H1 (cell line): ENCODE results near the gene RBP7. TPM values are rescaled to one million over a fixed set of nuclear protein-coding genes. Genes with fewer than 3 reads are reported as not detected.

Experiments
- CTCF ChIA-PET: fragments of 300-600 bp; sonication (Branson Sonifier 250); formaldehyde crosslinking; loops from one replicate; lab custom pipeline; 2021; ENCODE audit not compliant: partially characterized antibody; lab: Charles Lee
- POLR2A ChIA-PET: fragments of 300-600 bp; sonication (Branson Sonifier 250); formaldehyde crosslinking; loops from one replicate; lab custom pipeline; 2021; ENCODE audit warnings: inconsistent platforms; ENCODE audit not compliant: partially characterized antibody; lab: Charles Lee
- DNase-seq, 2 experiments: peaks; one replicate each; pipeline versions ENCODE4 v3.0.0 to v3.0.0-alpha.2; 2010 to 2022; ENCODE audit warnings: low spot score in 2 of 2, low read depth in 1 of 2, mixed read lengths in 1 of 2
- FAIRE-seq: peaks from 2 replicates; lab custom pipeline; 2011; peaks lifted over from hg19 to GRCh38; lab: Jason Lieb, UNC
- H2AFZ ChIP-seq: 2 replicates; pipeline ENCODE4 v1.8.1; 2012; ENCODE audit warnings: low read length, inconsistent platforms
- H2AK5ac ChIP-seq: 2 replicates; pipeline ENCODE4 v1.6.1; 2013; ENCODE audit warnings: low read depth, low read length
- H2BK120ac ChIP-seq: replicated peaks from 2 replicates; pipeline ENCODE3; 2013; ENCODE audit warnings: low read depth, low read length, inconsistent platforms
- H2BK12ac ChIP-seq: 2 replicates; pipeline ENCODE4 v1.6.1; 2013; ENCODE audit warnings: low read depth, low read length
- H2BK15ac ChIP-seq: 2 replicates; pipeline ENCODE4 v1.6.1; 2013; ENCODE audit warnings: low read length
- H2BK20ac ChIP-seq: 2 replicates; pipeline ENCODE4 v1.6.1; 2013; ENCODE audit warnings: low read length
- H2BK5ac ChIP-seq: 2 replicates; pipeline ENCODE4 v1.6.1; 2013; ENCODE audit warnings: low read depth, low read length
- H3K14ac ChIP-seq: 2 replicates; pipeline ENCODE4 v1.6.1; 2013; ENCODE audit warnings: inconsistent platforms; ENCODE audit not compliant: insufficient read length
- H3K18ac ChIP-seq: 2 replicates; pipeline ENCODE4 v1.6.1; 2013; ENCODE audit warnings: low read length; ENCODE audit errors: extremely low read depth
- H3K23ac ChIP-seq: 2 replicates; pipeline ENCODE4 v1.6.1; 2013; ENCODE audit warnings: inconsistent platforms; ENCODE audit not compliant: insufficient read length
- H3K23me2 ChIP-seq: 2 replicates; pipeline ENCODE4 v1.6.1; 2013; ENCODE audit warnings: low read depth, low read length
- H3K27ac ChIP-seq: 2 replicates; pipeline ENCODE4 v1.6.1; 2011; ENCODE audit warnings: low read depth, low read length, inconsistent platforms
- H3K27me3 ChIP-seq, 4 experiments: replicated peaks in 1 of 4; 1 replicate in 1 of 4; 2 replicates in 3 of 4; pipeline versions ENCODE4 v1.6.1 to v1.8.1; 2011 to 2013; ENCODE audit warnings: low read length in 3 of 4, mild to moderate bottlenecking in 3 of 4, inconsistent platforms in 2 of 4, mixed read lengths in 2 of 4, moderate library complexity in 1 of 4; ENCODE audit not compliant: control insufficient read depth in 3 of 4, insufficient read depth in 3 of 4; ENCODE audit errors: extremely low read depth in 1 of 4
- H3K36me3 ChIP-seq, 4 experiments: 2 replicates each; pipeline versions ENCODE4 v1.6.1 to v1.8.1; 2011 to 2013; ENCODE audit warnings: mild to moderate bottlenecking in 4 of 4, low read length in 3 of 4, moderate library complexity in 2 of 4, control low read depth in 1 of 4, inconsistent platforms in 1 of 4; ENCODE audit not compliant: insufficient read depth in 4 of 4, control insufficient read depth in 2 of 4
- H3K4ac ChIP-seq: replicated peaks from 2 replicates; pipeline ENCODE3; 2013; ENCODE audit warnings: low read length, low read depth, mixed read lengths, inconsistent platforms; ENCODE audit not compliant: insufficient read length
- H3K4me1 ChIP-seq, 4 experiments: replicated peaks in 1 of 4; 1 replicate in 1 of 4; 2 replicates in 3 of 4; pipeline versions ENCODE4 v1.6.1 to v1.8.1; 2011 to 2013; ENCODE audit warnings: low read length in 3 of 4, inconsistent platforms in 2 of 4, mixed read lengths in 1 of 4; ENCODE audit not compliant: insufficient read depth in 4 of 4, control insufficient read depth in 3 of 4
- H3K4me2 ChIP-seq, 2 experiments: 2 replicates each; pipeline versions ENCODE4 v1.6.1 to v1.8.1; 2011 to 2013; ENCODE audit warnings: low read depth in 2 of 2, low read length in 2 of 2, control low read depth in 1 of 2, inconsistent platforms in 1 of 2, mild to moderate bottlenecking in 1 of 2; ENCODE audit not compliant: insufficient read depth in 1 of 2
- H3K4me3 ChIP-seq, 4 experiments: fragments of 200-600, 300-600 bp in 1 of 4; sonication (generic), shearing (Covaris generic), sonication (Bioruptor Twin) in 1 of 4; 2 replicates each; pipeline versions ENCODE4 v1.5.1 to v1.8.1; 2011 to 2016; ENCODE audit warnings: low read length in 4 of 4, low read depth in 3 of 4, control low read depth in 2 of 4, inconsistent platforms in 2 of 4, mild to moderate bottlenecking in 2 of 4, mixed read lengths in 1 of 4, moderate library complexity in 1 of 4; ENCODE audit not compliant: insufficient read depth in 2 of 4; ENCODE audit errors: extremely low read depth in 1 of 4
- H3K56ac ChIP-seq: replicated peaks from 2 replicates; pipeline ENCODE3; 2013; ENCODE audit warnings: low read depth, mild to moderate bottlenecking, mixed read lengths, low read length, inconsistent platforms; ENCODE audit not compliant: insufficient read length
- H3K79me1 ChIP-seq: 2 replicates; pipeline ENCODE4 v1.6.1; 2013; ENCODE audit warnings: low read depth, low read length, control low read depth
- H3K79me2 ChIP-seq, 2 experiments: 2 replicates each; pipeline versions ENCODE4 v1.6.1 to v1.8.1; 2012 to 2013; ENCODE audit warnings: low read length in 2 of 2, mild to moderate bottlenecking in 2 of 2, inconsistent platforms in 1 of 2; ENCODE audit not compliant: insufficient read depth in 2 of 2, control insufficient read depth in 1 of 2
- H3K9ac ChIP-seq, 4 experiments: replicated peaks in 1 of 4; 1 replicate in 1 of 4; 2 replicates in 3 of 4; pipeline versions ENCODE4 v1.6.1 to v1.8.1; 2011 to 2013; ENCODE audit warnings: low read depth in 3 of 4, low read length in 3 of 4, control low read depth in 2 of 4, mild to moderate bottlenecking in 2 of 4, moderate library complexity in 2 of 4, inconsistent platforms in 1 of 4; ENCODE audit errors: extremely low read depth in 1 of 4
- H3K9me3 ChIP-seq, 2 experiments: 2 replicates each; pipeline versions ENCODE4 v1.6.1 to v1.8.1; 2012 to 2013; ENCODE audit warnings: mild to moderate bottlenecking in 2 of 2, moderate library complexity in 2 of 2, control low read depth in 1 of 2, inconsistent platforms in 1 of 2, low read depth in 1 of 2, low read length in 1 of 2, mixed read lengths in 1 of 2; ENCODE audit not compliant: insufficient read depth in 2 of 2
- H4K20me1 ChIP-seq, 2 experiments: replicated peaks in 1 of 2; 2 replicates each; pipeline versions ENCODE3 to v1.8.1; 2011 to 2013; ENCODE audit warnings: inconsistent platforms in 2 of 2, low read length in 2 of 2, mild to moderate bottlenecking in 1 of 2; ENCODE audit not compliant: insufficient read depth in 2 of 2, control insufficient read depth in 1 of 2
- H4K5ac ChIP-seq: 2 replicates; pipeline ENCODE4 v1.6.1; 2013; ENCODE audit warnings: low read length, low read depth, mixed read lengths, inconsistent platforms; ENCODE audit not compliant: insufficient read length
- H4K8ac ChIP-seq: 2 replicates; pipeline ENCODE4 v1.8.0; 2013; ENCODE audit warnings: mild to moderate bottlenecking, moderate library complexity, low read length, inconsistent platforms; ENCODE audit not compliant: insufficient read depth; ENCODE audit errors: extremely low read depth
- H4K91ac ChIP-seq: replicated peaks from 2 replicates; pipeline ENCODE3; 2013; ENCODE audit warnings: low read length, mixed read lengths, inconsistent platforms; ENCODE audit not compliant: insufficient read length
- CEBPB ChIP-seq: IDR thresholded peaks from 2 replicates; pipeline ENCODE4 v1.6.1; 2012; ENCODE audit warnings: low read depth, low read length
- CTBP2 ChIP-seq: IDR thresholded peaks from 2 replicates; pipeline ENCODE4 v1.7.0; 2011; ENCODE audit warnings: borderline replicate concordance, mild to moderate bottlenecking, moderate library complexity, mixed read lengths, low read length; ENCODE audit not compliant: insufficient read depth, insufficient read length
- EP300 ChIP-seq, 2 experiments: IDR thresholded peaks; 1 replicate in 1 of 2; 2 replicates in 1 of 2; pipeline ENCODE4 v1.6.1; 2011 to 2012; ENCODE audit warnings: low read depth in 2 of 2, low read length in 2 of 2, mild to moderate bottlenecking in 2 of 2, borderline replicate concordance in 1 of 2, inconsistent platforms in 1 of 2, moderate library complexity in 1 of 2
- KDM1A ChIP-seq: fragments of 200-600, 300-600 bp; sonication (generic); IDR thresholded peaks from 2 replicates; pipeline ENCODE4 v1.7.1; 2016; ENCODE audit warnings: mild to moderate bottlenecking, low read length, borderline replicate concordance
- POLR2A ChIP-seq, 2 experiments: IDR thresholded peaks; 1 replicate in 1 of 2; 2 replicates in 1 of 2; pipeline ENCODE4 v1.6.1; 2011; ENCODE audit warnings: low read depth in 2 of 2, low read length in 2 of 2, mild to moderate bottlenecking in 2 of 2; ENCODE audit errors: control extremely low read depth in 1 of 2
- RBBP5 ChIP-seq: IDR thresholded peaks from 2 replicates; pipeline ENCODE4 v1.7.1; 2012; ENCODE audit warnings: low read depth, mild to moderate bottlenecking, inconsistent platforms, low read length, moderate library complexity, borderline replicate concordance
- SP4 ChIP-seq: IDR thresholded peaks from 2 replicates; pipeline ENCODE4 v1.6.1; 2012; ENCODE audit warnings: low read length, inconsistent platforms
- TEAD4 ChIP-seq: IDR thresholded peaks from 2 replicates; pipeline ENCODE4 v1.6.1; 2012; ENCODE audit warnings: low read depth, low read length, inconsistent platforms, mixed read lengths
- WGBS, 2 experiments: shearing (Covaris generic) in 1 of 2; methylation state at CpG; one replicate each; pipeline versions ENCODE4 v1.1.6 to v1.1.7; 2013 to 2015; ENCODE audit warnings: low lambda C conversion rate in 2 of 2, mixed read lengths in 2 of 2, inconsistent platforms in 1 of 2, low coverage in 1 of 2, missing lambda C conversion rate in 1 of 2; ENCODE audit not compliant: insufficient replicate concordance in 2 of 2, insufficient coverage in 1 of 2, insufficient read length in 1 of 2; ENCODE audit errors: extremely low coverage in 1 of 2, missing lambda C conversion rate in 1 of 2; 5-methylcytosine and 5-hydroxymethylcytosine counted together
- polyA plus RNA-seq, 7 experiments: library from polyadenylated mRNA; depleted of rRNA in 3 of 7; stranded (reverse) in 5 of 7; unstranded in 2 of 7; fragments of >200 nt in 5 of 7; fragments of 200-250 nt in 2 of 7; gene quantifications; 1 replicate in 5 of 7; 2 replicates in 1 of 7; 4 replicates in 1 of 7; pipeline versions ENCODE4 v1.2.1 to v1.2.3, GENCODE V29; 2011 to 2013; ENCODE audit warnings: missing spikeins in 2 of 7, mixed read lengths in 2 of 7
- total RNA-seq: library from RNA; stranded (reverse); fragmentation: NEBNext Ultra II Directional; extraction: Animal tissue kit (Norgen Biotek cat#: 25700); gene quantifications from 2 replicates; pipeline ENCODE4 v1.2.1, GENCODE V29; 2021
- TF ChIP-seq, protein P1 (sequence below): IDR thresholded peaks from 2 replicates; pipeline ENCODE4 v1.6.1; 2012; ENCODE audit warnings: inconsistent platforms
- TF ChIP-seq, protein P2 (sequence below): IDR thresholded peaks from 2 replicates; pipeline ENCODE4 v1.6.1; 2012; ENCODE audit warnings: inconsistent platforms

RBP7 gene
- total and polyA plus RNA-seq, 2 of the 8 experiments (the other 6 are each of a cell fraction or from before 2014, with no cell fraction given): 5.7 to 7.2 TPM

DNA sequence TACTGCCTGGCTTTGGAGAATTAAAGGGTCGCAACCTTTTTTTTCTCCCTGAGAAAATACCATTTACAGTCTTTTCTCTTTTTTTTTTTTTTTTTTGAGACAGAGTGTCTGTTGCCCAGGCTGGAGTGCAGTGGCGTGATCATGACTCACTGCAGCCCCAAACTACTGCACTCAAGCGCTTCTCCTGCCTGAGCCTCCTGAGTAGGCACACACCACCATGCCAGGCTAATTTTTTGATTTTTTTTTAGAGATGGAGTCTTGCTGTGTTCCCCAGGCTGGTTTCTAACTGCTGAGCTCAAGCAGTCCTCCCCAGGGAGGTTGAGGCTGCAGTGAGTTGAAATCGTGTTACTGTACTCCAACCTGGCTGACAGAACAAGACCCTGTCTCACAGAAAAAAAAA lies 60.3 kb downstream of the RBP7 start:
- H3K4me1 ChIP-seq: peaks cover 0 to 6% (median under 1%) of the 10 kb centered on the region in 4 experiments; a peak in 2 of 7 replicates
- H4K8ac ChIP-seq: no peak overlapping the region
- peaks cover 0 to 73% of the 10 kb centered on the region in 2 experiments for H3K79me2 ChIP-seq
- H4K91ac ChIP-seq: no peak overlapping the region
- H3K27ac ChIP-seq: no peak overlapping the region
- DNase-seq (no peak), FAIRE-seq (no peak)
- H3K36me3 ChIP-seq: no peaks in the 10 kb centered on the region
- no peak overlapping the region for H2BK12ac ChIP-seq
- WGBS, 2 experiments: 91% methylated on average over 4 of the region's 4 CpGs; no CpG with 5 or more reads in 1 of the 2 experiments
- POLR2A ChIA-PET: no interaction called here
- no peak overlapping the region for H3K4me3 ChIP-seq
- H2BK5ac ChIP-seq: no peak overlapping the region
- H2BK15ac ChIP-seq: no peak overlapping the region
- H4K5ac ChIP-seq: no peak overlapping the region
- H3K23me2 ChIP-seq: no peaks in the 10 kb centered on the region
- TF ChIP-seq KDM1A (no peak), CTBP2 (no peak), SP4 (no peak), EP300 (IDR thresholded peaks at IDR 0.05; ENCODE audit: borderline replicate concordance in 1 of 2, low read depth in 2 of 2, low read length in 2 of 2) (no peak), CEBPB (no peak), POLR2A (IDR thresholded peaks at IDR 0.05; ENCODE audit: control extremely low read depth in 1 of 2, low read depth in 2 of 2, low read length in 2 of 2) (no peak), RBBP5 (no peak), TEAD4 (no peak)
- TF ChIP-seq, protein P1, sequence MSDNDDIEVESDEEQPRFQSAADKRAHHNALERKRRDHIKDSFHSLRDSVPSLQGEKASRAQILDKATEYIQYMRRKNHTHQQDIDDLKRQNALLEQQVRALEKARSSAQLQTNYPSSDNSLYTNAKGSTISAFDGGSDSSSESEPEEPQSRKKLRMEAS: no peak
- TF ChIP-seq, protein P2, sequence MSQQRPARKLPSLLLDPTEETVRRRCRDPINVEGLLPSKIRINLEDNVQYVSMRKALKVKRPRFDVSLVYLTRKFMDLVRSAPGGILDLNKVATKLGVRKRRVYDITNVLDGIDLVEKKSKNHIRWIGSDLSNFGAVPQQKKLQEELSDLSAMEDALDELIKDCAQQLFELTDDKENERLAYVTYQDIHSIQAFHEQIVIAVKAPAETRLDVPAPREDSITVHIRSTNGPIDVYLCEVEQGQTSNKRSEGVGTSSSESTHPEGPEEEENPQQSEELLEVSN: no peak
- H3K18ac ChIP-seq: no peak overlapping the region
- no peak overlapping the region for H3K4me2 ChIP-seq
- H3K9ac ChIP-seq: no peak overlapping the region
- H2AFZ ChIP-seq: no peak overlapping the region
- no peak overlapping the region for H3K4ac ChIP-seq
- peaks cover 13% of the 10 kb centered on the region for H3K79me1 ChIP-seq
- no peak overlapping the region for H2AK5ac ChIP-seq
- no peak overlapping the region for H3K23ac ChIP-seq
- H2BK20ac ChIP-seq: no peak overlapping the region
- H3K56ac ChIP-seq: no peak overlapping the region
- H2BK120ac ChIP-seq: no peak overlapping the region
- peaks cover 6 to 13% of the 10 kb centered on the region in 2 experiments for H4K20me1 ChIP-seq
- H3K27me3 ChIP-seq: no peaks in the 10 kb centered on the region
- H3K14ac ChIP-seq: no peak overlapping the region
- H3K9me3 ChIP-seq: no peaks in the 10 kb centered on the region
- CTCF ChIA-PET: interaction anchor here (0.6 to 2.6 kb wide), 2 partner anchors 11 to 26 kb away, joined by 3 to 11 read pairs; no protein-coding TSS in a partner anchor
